Neural cell (in vitro differentiated cells): ENCODE measurements around the gene PEX6.

Experiments used
- CTCF ChIP-seq: fragments of 450-650 bp; IDR thresholded peaks from 2 replicates; pipeline ENCODE4 v1.5.1; 2014; ENCODE audit warnings: antibody characterized with exemption, mild to moderate bottlenecking, moderate library complexity; ENCODE audit not compliant: poor library complexity, severe bottlenecking
- EP300 ChIP-seq: fragments of 450-650 bp; conservative IDR thresholded peaks from 2 replicates; pipeline ENCODE4 v1.6.1; 2014; ENCODE audit warnings: antibody characterized with exemption, mild to moderate bottlenecking, moderate library complexity; ENCODE audit not compliant: poor library complexity, severe bottlenecking
- POLR2AphosphoS5 ChIP-seq: IDR thresholded peaks from 2 replicates; pipeline ENCODE4 v1.6.1; 2012
- REST ChIP-seq: IDR thresholded peaks from 2 replicates; pipeline ENCODE4 v1.6.1; 2012; ENCODE audit warnings: borderline replicate concordance

- no peak for TF ChIP-seq CTCF
- no peak for TF ChIP-seq POLR2AphosphoS5
- TF ChIP-seq REST: no peak
- TF ChIP-seq EP300: no peak
Observed at GRCh38 chr6:42940493-42941045, 38.4 kb downstream of the PEX6 start.
